HuH-7.5 (cell line): ENCODE data around the gene RASGEF1C.
"Not testable (repeated sequence)": the region's sequence is repeated elsewhere in the genome, so short reads cannot be mapped to it uniquely, and the experiment has no call there.

Experiments
- DNase-seq: peaks from one replicate; pipeline ENCODE4 v3.0.0; 2011; ENCODE audit warnings: low spot score

The RASGEF1C gene

DNA sequence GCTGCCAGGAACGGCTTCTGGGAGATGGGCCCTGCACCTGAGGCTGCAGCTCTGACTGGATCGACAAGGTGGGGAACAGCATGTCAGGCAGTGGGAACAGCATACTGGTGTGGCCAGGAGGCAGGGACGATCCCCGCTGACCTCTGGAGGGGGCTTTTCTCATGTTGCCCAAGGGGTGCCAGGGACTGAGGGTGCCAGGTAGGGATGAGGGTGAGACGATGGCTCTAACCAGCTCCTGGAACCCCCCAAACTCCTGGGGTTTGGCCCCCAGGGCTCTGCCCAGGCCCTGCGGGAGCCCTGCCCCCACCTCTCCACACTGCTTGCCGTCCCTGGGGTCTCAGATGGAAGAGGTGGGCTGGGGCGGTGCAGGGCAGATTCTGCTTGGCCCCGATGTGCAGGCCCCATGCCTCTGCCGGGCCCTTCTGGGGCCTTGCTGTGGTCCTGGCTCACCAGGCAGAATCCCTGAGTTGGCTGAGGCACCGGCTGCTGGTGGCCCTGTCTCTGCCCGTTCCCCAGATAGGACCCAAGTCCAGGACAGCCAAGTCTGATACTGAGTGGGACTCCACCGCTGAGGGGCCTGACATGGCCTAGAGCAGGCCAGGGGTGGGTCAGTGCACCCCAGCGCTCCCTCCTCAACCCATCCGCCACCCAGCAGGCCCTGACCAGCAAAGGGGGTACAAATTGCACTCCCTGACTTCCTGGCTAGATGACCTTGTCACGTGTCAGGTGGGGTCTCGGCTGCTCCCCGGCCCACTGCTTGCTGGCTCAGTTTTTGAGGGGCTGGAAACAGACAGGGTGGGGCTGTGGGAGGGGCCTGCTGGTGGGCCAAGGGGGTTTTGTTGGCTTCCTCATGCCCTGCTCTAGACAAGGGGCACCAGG is 109.0 kb downstream of the RASGEF1C start:
- no peak for DNase-seq

DNA sequence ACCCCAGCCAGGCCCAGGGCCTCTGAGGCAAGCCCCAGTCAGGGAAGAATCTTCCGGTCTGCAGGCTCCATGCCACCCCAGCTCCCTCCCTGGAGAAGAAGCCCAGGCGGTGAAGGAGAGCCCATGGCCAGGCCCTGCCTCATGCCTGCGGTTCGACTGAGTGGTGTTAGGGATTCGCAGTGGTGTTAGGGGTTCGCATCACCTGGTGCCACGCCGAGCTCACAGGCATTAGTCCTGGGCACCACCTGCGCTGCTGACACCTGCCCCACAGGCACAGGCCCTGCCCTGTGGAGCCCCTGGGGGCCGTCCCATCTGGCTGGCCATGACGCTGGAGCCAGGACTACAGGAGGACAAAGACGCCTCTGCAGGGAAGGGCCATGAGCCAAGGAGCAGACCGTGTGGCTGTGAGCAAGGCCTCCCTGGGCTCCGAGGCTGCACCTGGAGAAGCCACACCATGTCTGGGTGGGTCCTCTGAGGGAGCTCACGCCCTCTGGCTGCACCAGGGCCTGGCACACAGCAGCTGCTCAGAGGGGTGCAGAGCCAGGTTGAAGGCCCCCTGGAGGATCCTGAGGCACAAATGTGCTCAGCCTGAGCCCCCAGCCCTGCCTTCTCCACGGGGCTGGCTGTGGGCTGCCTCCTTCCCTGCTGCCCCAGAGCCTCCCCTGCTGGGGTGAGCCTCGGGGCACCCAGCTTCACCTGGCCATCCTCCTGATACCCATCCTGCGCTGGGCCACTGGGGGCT is 109.8 kb downstream of the RASGEF1C start:
- no peak for DNase-seq

DNA sequence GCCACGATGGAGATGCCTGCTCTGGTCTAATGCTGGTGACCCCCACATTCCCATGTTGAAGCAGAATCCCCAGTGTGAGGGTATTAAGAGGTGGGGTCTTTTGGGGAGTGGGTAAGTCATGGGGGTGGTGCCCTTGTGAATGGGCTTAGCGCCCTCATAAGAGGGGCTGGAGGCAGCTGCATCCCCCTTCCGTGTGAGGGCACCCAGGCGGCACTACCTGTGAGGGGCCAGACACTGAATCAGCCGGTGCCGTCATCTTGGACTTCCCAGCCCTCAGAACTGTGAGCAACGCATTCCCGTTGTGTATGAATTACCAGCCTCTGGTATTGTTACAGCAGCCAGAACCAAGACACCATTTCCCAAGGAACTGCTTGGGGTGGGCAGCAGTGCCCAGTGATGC is 110.5 kb downstream of the RASGEF1C start:
- DNase-seq = no peak

DNA sequence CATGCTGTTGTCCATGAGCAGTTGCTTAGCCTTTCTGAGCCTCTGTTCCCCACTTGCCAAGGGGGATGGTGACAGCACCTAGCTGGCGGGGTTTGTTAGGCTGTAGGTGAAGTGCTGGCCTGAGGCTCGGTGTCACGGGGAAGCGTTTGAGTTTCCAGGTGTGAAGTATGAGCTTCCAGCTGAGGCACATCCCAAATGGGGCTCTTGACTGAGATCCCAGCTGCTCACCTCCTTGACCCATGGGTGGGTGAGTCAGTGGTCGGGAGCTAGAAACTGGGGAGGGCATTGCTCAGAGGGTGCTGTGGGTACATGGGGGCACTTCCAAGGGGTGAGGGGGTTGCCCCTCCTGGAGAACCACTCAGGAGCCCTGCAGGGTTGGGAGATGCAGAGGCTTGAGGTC is 111.1 kb downstream of the RASGEF1C start:
- no peak for DNase-seq

DNA sequence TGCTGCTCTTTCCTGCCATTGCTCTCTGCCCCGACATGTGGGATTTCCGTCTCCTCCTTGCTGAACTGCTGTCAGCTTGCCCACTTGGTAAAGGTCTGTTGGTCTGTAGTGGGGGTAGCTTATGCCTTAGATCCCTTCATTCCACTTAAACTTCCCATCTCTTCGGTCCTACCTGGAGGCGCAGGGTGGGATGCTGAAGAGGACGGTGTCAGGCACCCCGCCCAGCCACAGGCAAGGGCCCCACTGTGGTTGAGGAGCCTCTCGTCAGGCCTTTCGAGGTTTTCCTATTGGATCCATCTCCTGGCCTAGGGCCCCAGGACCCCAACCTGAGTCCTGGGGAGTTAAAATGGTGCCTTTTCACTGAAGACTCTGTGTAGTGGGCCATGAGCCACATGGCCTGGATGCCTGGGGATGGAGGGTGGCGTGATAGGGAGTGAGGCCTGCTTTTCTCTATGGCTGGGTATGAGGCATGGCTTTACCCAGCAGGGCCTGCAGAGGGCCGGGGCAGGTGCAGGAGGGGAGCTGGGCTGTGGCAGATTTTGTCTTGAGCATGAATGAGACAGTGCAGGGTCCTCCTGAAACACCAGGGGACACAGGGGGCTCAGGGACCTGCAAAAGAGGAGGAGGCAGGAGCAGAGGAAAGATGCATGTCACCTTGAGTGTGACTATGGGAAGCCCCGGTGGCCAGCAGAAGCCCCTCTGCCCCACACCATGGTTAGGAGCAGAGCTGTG is 111.7 kb downstream of the RASGEF1C start:
- DNase-seq = no peak

DNA sequence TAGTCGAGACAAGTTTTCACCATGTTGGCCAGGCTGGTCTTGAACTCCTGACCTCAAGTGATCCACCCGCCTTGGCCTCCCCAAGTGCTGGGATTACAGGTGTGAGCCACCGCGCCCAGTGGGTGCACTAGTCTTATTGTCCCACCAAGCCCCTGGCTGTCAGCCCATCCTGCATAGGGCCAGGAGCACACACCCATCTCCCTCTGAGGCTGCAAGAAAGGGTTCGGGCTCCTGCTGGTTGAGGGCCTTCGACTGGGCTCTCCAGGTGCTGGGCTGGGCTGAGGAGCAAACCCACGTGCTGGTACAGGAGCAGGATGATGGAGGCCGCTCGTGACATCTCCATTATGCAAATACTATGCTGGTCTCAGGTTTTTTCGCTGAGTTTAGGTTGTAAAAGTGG is 112.4 kb downstream of the RASGEF1C start:
- DNase-seq = no peak

DNA sequence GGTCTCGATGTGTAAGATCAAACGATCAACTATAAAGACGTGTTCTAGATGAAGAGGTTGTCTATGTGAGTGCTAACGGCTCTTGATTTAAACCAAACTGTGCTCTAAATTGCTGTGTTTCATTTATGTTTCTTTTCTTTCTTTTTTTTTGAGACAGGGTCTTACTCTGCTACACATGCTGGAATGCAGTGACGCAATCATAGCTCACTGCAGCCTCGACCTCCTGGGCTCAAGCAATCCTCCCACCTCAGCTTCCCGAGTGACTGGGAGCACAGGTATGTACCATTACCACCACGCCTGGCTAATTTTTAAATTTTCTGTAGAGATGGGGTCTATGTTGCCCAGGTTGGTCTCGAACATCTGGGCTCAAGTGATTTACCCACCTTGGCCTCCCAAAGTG is 113.5 kb downstream of the RASGEF1C start:
- DNase-seq = no peak

DNA sequence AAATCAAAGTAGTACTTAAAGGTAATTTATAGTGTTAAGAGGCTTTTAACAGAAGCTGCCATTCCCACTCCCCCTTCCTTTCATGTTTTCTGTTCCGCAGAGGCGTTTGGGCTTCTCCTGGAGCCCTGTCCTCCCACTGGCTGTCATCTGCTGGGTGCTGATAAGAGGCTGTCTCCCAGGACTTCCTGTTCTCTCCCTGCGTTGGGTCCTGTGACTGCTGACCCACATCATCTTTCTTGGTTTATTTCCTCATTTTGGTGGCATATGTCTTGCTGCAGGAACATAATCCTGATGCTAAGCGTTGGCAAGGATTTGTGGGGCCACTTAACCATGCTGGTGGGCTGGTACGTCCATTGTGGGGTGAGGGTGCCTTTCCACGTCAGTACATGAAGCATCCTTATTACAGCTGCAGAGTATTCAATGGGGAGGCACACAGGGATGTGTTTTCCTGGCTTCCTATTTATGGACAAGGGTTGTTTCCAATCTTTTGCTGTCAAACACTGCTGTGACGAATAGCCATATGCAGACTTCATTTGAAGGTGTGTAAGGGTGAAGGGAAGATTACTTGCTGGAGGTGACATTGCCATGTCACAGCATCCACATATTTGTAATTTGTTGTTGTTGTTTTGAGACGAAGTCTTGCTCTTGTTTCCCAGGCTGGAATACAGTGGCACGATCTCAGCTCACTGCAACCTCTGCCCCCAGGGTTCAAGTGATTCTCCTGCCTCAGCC is 115.2 kb downstream of the RASGEF1C start:
- no peak for DNase-seq

DNA sequence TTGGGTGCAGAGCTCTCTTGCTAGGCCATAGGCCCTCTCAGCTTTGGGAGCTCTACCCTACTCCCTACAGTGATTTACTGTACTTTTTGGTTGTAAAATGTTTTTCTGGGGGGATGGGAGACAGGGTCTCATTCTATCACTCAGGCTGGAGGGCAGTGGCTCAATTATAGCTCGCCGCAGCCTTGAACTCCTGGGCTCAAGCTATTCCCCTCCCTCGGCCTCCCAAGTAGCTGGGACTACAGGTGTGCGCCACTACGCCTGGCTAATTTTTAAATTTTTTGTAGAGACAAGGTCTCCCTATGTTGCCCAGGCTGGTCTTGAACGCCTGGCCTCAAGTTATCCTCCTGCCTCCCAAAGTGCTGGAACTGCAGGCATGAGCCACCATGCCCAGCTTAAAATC is 115.8 kb downstream of the RASGEF1C start:
- no peak for DNase-seq

DNA sequence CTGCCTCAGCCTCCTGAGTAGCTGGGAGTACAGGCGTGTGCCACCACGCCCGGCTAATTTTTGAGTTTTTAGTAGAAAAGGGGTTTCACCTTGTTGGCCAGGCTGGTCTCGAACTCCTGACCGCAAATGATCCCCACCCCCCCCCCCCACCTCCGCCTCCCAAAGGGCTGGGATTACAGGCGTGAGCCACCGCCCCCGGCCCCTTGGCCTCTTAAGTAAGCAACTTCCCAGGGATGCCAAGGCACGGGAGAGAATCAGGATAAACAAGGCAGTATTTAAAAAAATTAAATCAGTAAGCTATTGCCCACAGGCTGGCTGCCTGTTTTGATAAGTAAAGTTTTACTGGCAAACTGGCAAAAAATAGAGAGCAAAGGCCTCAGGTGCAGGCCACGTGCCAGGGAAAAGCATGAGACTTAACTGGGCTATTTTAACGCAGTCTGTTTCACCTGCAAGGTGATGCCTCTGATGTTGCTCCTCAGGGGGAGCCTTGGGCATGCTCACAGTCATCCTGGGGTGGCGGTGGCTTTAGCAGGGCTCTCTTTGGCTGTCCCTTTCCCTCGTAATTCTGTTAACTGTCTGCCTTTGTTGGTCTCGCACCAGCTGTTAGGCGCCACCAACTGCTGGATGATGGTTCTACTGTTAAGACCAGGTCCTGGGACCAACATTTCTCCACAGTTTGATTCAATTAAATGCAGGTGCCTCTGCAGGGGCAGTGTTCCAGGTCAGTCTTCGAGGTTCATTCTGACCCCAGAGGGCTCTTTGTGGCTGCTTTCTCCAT is 118.1 kb downstream of the RASGEF1C start:
- peak; percentile 49 for DNase-seq

DNA sequence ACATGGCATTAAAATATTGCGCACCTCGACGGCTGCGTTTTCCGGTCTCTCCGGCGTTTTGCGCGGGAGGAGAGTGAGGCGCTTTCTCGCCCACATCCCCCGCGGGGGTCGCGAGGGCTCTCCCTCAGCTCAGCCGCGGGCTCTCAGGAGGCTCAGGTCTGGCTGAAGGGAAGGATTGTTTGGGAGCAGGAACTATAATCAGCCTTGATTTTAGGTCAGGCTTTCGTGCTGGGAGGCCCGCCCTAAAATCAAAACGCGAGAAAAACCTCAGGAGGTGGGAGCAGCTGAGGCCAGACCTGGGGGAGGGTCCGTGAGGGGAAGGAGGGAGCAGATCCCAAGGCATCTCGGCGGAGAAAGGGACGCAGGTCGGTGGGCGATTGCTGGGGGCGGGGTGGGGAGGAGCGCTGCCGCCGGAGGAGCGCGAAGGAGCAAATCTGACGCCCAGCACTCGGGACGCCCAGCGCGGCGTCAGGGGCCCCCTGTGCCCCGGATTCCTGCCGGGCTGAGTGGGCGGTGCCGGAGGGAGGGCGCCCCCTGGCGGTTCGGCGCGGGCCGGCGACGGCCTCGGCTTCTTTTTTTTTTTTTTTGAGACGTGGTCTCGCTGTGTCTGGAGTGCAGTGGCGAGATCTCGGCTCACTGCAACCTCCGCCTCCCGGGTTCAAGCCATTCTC is 118.8 kb downstream of the RASGEF1C start:
- DNase-seq = peak; percentile 57

DNA sequence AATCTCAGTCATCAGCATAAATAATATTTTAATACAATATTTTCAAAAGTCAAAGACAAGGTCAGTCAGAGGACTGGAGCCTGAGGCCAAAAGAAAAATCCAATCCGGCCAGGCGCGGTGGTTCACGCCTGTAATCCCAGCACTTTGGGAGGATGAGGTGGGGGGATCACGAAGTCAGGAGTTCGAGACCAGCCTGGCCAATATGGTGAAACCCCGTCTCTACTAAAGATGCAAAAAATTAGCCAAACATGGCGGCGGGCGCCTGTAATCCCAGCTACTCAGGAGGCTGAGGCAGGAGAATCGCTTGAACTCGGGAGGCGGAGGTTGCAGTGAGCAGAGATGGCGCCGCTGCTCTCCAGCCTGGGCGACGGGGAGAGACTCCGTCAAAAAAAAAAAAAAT is 119.4 kb downstream of the RASGEF1C start:
- not testable (repeated sequence) for DNase-seq

DNA sequence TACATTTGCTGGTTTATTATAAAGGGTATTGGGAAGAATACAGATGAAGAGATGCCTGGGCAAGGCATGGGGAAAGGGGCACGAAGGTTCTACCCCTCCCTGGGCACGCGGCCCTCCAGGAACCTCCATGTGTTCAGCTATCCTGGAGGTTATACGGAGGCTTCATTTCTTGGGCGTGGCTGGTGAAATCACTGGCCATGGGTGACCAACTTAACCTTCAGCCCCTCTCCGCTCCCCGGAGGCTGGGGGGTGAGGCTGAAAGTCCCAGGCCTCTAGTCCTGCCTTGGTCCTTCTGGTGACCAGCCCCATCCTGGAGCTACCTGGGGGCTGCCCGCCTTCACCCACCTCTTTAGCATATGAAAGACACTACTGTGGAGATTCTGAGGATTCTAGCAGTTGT is 120.5 kb downstream of the RASGEF1C start:
- DNase-seq = no peak

DNA sequence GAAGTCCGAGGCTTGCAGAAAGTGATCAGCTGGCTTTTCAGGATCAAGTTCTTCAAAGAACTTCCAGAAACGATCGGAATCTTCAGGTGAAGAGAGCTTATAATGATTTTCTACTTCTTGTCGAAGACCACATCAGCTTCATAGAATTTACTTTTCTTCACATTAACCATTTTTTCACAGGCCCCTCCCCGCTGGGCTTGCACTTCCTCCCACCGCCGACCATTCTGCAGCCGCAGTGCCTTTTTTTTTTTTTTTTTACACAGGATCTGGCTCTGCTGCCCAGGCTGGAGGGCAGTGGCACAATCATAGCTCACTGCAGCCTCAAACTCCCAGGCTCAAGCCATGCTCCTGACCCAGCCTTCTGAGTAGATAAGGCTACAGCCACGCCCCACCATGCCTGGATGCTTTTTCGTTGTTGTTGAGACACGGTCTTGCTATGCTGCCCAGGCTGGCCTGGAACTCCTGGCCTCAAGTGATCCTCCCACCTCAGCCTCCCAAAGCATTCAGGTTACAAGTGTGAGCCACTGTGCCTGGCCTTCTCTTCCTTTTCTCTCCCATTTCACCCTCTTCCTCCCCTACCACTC is 122.1 kb downstream of the RASGEF1C start:
- DNase-seq = no peak

DNA sequence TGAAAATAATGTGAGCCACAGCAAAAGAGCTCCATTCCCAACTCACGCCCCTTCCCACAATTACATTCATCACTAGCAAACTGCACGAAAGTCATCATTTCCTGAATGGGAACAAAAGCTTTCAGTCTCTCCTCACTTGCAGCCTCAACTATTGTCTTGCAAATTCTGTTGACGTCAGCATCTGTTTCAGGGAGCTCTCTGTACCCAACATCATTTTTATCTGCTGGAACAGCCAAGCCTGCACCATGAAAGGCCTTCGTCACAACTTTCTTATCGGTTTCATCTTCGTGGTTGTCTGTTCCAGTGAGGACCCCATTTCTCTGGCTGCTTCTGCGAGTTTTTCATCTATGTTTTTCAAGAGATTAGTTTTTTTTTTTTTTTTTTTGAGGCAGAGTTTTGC is 123.2 kb downstream of the RASGEF1C start:
- DNase-seq = no peak

DNA sequence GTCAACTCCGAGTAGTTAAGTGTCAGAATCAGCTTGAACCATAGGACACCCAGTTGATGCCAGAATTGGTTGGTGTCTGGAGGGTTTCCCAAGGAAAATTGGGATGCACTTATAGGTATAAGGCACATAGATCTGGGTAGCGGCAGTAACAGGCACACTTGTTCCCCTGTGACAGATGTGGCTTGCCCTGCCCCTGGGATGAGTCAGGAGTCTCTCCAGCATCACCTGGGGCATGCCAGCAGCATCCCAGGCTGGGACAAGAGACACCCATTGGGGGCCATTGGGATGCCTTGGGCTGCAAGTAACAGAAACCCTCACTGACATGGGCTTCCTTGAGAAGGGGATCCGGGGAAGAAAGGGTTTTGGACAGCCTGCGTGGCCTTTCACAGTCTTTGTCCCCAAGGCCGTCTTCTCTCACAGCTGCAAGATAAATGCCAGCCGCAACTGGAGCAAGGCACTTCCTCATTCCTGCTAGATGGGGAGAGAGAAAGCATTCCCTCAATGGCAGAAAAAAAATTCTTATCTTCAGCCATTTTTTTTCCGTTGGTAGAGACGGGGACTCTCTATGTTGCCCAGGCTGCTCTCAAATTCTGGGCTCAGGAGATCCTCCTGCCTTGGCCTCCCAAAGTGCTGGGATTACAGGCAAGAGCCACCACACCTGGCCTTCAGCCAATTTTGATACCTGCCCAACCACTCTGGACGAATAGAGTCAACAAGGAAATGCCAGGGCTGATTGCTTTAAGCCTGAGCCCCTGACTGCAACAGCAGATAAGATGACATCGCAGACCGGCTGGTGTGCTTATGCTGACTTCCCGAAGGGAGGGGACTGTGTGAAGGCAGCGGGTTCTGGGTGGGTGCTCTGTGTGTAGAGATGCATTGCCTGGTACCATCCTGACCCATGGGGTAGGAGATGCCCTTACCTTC is 124.1 kb downstream of the RASGEF1C start:
- DNase-seq = no peak

DNA sequence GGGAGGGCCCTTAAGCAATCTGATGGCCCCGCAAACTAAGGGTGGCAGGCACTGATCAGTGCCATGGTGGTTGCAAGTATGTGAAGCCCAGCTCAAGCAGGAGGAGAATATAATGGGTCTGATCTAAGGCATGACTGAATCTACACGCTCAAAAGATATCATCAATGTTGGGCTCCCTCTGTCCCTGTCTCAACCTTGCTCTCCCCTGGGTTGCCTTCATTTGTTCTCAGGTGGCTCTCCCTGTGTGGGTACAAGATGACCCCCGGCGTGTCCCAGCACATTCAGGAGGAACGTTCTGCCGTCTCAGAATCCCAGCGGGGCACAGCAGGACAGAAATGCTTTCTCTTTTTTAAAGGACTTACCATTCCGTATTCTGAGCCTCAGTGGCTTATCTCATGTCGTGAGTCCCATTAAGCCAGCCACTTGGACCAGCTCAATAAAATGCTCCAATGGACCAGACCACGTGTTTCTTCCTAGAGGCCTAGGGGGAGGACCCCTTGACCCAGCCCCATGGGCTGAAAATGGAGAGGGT is 125.4 kb downstream of the RASGEF1C start:
- DNase-seq = no peak

DNA sequence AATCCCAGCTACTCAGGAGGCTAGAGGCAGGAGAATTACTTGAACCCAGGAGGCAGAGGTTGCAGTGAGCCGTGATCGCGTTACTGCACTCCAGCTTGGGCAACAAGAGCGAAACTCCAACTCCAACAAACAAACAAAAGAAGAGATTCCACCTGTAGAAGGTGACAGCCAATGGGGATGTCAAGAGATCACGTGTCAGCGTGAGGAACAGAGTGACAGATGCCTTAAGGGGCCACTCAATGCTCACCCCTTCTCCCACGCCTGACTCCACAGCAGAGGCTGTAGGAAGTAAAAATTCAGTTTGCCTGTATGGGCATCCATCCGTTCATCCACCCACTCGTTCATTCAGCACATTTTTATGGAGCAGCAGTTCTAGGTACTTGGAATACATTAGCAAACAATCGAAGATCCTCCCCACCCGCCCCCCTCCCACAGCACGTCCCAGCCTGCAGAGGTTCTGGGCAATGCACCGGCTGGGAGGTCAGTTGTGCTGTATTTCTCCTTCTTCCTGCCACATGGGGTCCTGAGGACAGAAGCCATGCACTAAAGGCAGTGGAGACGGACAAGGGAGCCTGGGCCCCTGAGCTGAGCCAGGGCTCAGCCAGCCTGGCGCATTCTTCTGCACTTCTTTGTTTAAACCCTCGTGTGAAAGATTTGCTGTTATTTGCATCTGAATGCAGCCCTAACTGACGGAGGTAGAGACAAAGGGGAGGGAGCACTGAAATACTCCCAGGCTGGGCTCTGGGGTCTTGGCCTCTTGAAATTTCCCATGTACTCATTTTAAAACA is 126.2 kb downstream of the RASGEF1C start:
- DNase-seq = no peak
